ENCODE results near the gene DENND1C.

DNA sequence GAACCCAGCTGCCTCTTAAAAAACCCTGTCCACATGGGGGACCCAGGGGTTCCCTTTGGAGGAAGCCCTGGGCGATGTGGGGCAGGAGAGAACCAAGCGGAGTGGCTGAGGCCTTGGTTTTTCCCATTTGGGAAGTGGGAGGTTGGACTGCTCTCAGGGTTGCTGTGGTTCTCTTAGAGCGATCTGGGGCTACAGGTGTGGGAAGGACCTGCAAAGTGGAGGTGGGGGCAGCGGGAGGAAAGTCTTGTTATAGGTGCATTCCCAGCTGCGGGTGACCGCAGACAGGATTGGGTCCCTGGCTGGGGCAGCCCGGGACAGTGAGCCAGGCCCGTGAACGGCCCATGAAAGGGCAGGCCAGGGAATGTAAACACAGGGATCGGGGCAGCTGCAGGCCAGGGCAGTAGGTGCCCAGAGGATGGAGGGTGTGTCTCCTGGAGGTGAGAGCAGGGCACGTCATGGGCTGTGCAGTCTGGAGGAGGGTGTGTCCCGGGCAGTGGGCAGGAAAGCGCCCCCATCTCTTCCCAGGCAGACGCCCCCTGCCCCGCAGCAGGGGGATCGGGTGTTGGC, 22.8 kb downstream of the DENND1C start:
- TF ChIP-seq, protein P1, sequence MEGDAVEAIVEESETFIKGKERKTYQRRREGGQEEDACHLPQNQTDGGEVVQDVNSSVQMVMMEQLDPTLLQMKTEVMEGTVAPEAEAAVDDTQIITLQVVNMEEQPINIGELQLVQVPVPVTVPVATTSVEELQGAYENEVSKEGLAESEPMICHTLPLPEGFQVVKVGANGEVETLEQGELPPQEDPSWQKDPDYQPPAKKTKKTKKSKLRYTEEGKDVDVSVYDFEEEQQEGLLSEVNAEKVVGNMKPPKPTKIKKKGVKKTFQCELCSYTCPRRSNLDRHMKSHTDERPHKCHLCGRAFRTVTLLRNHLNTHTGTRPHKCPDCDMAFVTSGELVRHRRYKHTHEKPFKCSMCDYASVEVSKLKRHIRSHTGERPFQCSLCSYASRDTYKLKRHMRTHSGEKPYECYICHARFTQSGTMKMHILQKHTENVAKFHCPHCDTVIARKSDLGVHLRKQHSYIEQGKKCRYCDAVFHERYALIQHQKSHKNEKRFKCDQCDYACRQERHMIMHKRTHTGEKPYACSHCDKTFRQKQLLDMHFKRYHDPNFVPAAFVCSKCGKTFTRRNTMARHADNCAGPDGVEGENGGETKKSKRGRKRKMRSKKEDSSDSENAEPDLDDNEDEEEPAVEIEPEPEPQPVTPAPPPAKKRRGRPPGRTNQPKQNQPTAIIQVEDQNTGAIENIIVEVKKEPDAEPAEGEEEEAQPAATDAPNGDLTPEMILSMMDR (conservative IDR thresholded peaks at IDR 0.05; ENCODE audit: low read depth, low read length) = no peak
- no peak for TF ChIP-seq EZH2 (IDR thresholded peaks at IDR 0.05; ENCODE audit: low read length, unreplicated experiment)
- no peak for TF ChIP-seq EZH2phosphoT487 (IDR thresholded peaks at IDR 0.05; ENCODE audit: borderline replicate concordance, low read length)
